Measurements from ENCODE around the gene LPP.

The LPP gene

GRCh38 chr3:188707381-188708288 is 553.7 kb downstream of the LPP start:
- no peaks in the 10 kb centered on the region for H3K36me3 ChIP-seq
- no peak overlapping the region for H3K4me3 ChIP-seq (ENCODE audit: low read depth, low read length)
- no peak for DNase-seq
- H3K27me3 ChIP-seq: no peaks in the 10 kb centered on the region
- H3K4me1 ChIP-seq: no peaks in the 10 kb centered on the region
- no peaks in the 10 kb centered on the region for H3K9me3 ChIP-seq
- no peak for TF ChIP-seq CTCF (IDR thresholded peaks at IDR 0.05; ENCODE audit: low read depth, low read length)

- H3K9me3 ChIP-seq: no peaks in the 10 kb centered on the region
- DNase-seq: no peak
- TF ChIP-seq CTCF (IDR thresholded peaks at IDR 0.05; ENCODE audit: low read depth, low read length): no peak
- H3K4me3 ChIP-seq (ENCODE audit: low read depth, low read length): no peak overlapping the region
- no peaks in the 10 kb centered on the region for H3K27me3 ChIP-seq
- H3K4me1 ChIP-seq: no peaks in the 10 kb centered on the region
- H3K36me3 ChIP-seq: no peaks in the 10 kb centered on the region
These were observed 557.9 kb downstream of the LPP start for GRCh38 chr3:188711881-188712247.

- Histone ChIP-seq H3K36me3 (no peaks in the 10 kb centered on the region), H3K4me3 (ENCODE audit: low read depth, low read length) (no peak overlapping the region), H3K27me3 (no peaks in the 10 kb centered on the region), H3K4me1 (no peaks in the 10 kb centered on the region), H3K9me3 (no peaks in the 10 kb centered on the region)
- no peak for TF ChIP-seq CTCF (IDR thresholded peaks at IDR 0.05; ENCODE audit: low read depth, low read length)
- DNase-seq: no peak
These were observed 558.4 kb downstream of the LPP start for GRCh38 chr3:188712248-188712924.

GRCh38 chr3:188712991-188713390 is 559.0 kb downstream of the LPP start:
- Histone ChIP-seq H3K4me1 (no peaks in the 10 kb centered on the region), H3K36me3 (no peaks in the 10 kb centered on the region), H3K27me3 (no peaks in the 10 kb centered on the region), H3K4me3 (ENCODE audit: low read depth, low read length) (no peak overlapping the region), H3K9me3 (no peaks in the 10 kb centered on the region)
- DNase-seq: no peak
- no peak for TF ChIP-seq CTCF (IDR thresholded peaks at IDR 0.05; ENCODE audit: low read depth, low read length)

GRCh38 chr3:188719545-188719944 is 565.6 kb downstream of the LPP start:
- no peaks in the 10 kb centered on the region for H3K27me3 ChIP-seq
- no peaks in the 10 kb centered on the region for H3K36me3 ChIP-seq
- no peaks in the 10 kb centered on the region for H3K9me3 ChIP-seq
- DNase-seq: no peak
- H3K4me1 ChIP-seq: no peaks in the 10 kb centered on the region
- no peak for TF ChIP-seq CTCF (IDR thresholded peaks at IDR 0.05; ENCODE audit: low read depth, low read length)
- H3K4me3 ChIP-seq (ENCODE audit: low read depth, low read length): no peak overlapping the region

GRCh38 chr3:188720215-188720614 is 566.3 kb downstream of the LPP start:
- Histone ChIP-seq H3K4me3 (ENCODE audit: low read depth, low read length) (no peak overlapping the region), H3K27me3 (no peaks in the 10 kb centered on the region), H3K9me3 (no peaks in the 10 kb centered on the region), H3K36me3 (no peaks in the 10 kb centered on the region), H3K4me1 (no peaks in the 10 kb centered on the region)
- no peak for DNase-seq
- TF ChIP-seq CTCF (IDR thresholded peaks at IDR 0.05; ENCODE audit: low read depth, low read length): no peak

Measured in BE2C (cell line).